ENCODE results near the gene FN1.
A peak's percentile ranks its signal among the peaks of the same experiment; 100 is the strongest.
"Not testable (repeated sequence)": the region's sequence is repeated elsewhere in the genome, so short reads cannot be mapped to it uniquely, and the experiment has no call there.

Gene FN1

DNA sequence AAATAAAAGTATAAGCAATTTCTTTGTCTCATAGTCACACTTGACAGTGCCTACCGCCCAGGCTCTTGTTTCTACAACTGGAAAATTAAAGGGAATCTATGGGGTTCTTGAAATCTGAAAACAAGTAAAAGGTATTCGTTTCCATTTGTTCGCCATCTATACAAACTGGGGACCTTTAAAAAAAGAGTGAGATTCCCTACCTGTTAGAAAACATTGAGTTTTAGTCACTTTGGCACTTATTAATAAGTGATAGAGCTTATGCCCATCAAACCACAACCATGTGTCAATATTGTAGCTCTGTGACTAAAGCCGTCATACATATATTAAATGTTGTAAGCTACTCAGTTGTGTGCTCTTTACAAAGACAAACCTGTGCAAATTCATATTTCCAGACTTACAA lies 13.2 kb downstream of the FN1 start:
- no peak for DNase-seq (ENCODE audit: low spot score)

DNA sequence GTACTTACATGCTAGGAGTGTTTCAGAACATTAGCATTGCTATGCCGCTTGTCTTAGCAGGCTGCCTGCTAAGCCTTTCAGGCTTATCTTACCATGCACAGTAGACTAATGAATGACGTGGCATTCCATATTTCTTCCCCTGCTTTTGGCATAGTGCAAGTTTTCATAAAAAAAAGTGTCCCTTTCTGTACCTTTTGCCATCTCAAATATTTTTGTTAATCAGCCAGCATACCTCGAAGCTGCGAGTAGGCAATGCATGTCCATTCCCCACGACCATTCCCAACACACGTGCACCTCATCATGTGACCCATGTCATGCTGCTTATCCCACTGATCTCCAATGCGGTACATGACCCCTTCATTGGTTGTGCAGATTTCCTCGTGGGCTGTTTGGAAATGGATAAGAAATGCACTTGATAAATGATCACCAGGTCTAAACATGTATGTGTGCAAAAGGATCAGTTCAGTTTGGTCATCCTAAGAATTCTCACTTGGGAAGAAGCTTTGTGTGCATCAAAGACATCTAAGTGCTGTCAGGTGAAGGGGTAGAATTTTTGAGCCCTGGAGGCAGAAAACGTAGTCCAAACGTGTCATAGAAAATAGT lies 13.9 kb downstream of the FN1 start:
- no peak for DNase-seq (ENCODE audit: low spot score)

DNA sequence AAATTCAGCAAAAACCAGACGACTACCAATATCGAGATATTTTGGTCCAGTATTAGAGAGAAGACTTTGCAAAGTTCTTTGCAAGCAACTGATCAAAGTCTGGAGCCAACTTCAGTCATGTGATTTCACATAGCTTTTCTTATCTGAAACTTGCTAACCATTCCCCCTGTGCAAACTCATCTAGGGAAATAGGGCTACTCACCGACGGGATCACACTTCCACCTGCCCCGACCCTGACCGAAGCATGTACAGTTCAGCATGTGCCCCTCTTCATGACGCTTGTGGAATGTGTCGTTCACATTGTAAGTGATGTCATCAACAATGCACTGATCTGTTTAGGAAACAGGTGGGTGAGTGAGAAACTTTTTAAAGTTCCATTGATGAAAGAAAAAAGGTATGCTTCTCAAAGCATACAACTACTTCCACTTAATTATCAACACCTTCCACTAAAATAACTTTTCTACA lies 15.4 kb downstream of the FN1 start:
- no peak for DNase-seq (ENCODE audit: low spot score)

DNA sequence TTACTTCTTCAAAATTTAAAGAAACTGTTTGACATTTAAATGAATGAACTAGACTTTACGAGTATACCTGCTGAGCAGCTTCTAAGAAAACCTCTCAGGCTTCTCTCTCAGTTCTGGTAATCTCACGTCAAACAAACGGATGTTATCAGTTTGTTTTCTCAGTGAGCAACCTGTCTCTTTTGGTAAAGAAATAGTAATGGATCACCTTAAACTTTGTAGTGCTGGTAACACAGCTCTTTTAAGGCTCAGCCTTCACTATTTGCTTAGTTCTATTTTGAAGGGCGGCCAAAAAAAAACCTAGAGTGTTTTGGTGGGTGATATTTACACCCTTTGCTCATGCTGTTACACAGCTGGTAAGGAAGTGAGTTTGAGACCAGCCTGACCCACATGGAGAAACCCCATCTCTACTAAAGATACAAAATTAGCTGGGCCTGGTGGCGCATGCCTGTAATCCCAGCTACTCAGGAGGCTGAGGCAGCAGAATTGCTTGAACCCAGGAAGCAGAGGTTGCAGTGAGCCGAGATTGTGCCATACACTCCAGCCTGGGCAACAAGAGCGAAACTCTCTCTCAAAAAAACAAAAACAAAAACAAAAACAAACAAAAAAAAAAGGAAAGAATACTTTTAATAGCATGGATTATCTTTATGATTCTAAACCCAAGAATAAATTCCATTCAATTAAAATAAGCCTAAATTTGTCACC lies 15.9 kb downstream of the FN1 start:
- DNase-seq (ENCODE audit: low spot score) = no peak

DNA sequence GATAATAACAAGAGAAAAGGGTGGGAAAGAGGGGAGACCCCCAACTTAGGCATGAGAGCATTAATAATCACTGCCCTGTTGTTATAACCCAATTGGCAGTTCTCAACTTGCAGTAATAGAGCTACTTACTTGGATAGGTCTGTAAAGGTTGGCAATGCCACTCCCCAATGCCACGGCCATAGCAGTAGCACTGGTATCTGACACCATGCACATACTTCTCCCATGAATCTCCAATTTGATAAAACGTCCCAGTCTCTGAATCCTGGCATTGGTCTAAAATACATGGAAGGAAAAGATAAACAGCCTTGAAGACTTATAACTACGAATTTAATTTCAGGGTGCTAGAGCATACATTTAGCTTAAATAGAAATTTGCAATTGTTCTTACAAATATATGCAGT lies 16.8 kb downstream of the FN1 start:
- DNase-seq (ENCODE audit: low spot score) = no peak

DNA sequence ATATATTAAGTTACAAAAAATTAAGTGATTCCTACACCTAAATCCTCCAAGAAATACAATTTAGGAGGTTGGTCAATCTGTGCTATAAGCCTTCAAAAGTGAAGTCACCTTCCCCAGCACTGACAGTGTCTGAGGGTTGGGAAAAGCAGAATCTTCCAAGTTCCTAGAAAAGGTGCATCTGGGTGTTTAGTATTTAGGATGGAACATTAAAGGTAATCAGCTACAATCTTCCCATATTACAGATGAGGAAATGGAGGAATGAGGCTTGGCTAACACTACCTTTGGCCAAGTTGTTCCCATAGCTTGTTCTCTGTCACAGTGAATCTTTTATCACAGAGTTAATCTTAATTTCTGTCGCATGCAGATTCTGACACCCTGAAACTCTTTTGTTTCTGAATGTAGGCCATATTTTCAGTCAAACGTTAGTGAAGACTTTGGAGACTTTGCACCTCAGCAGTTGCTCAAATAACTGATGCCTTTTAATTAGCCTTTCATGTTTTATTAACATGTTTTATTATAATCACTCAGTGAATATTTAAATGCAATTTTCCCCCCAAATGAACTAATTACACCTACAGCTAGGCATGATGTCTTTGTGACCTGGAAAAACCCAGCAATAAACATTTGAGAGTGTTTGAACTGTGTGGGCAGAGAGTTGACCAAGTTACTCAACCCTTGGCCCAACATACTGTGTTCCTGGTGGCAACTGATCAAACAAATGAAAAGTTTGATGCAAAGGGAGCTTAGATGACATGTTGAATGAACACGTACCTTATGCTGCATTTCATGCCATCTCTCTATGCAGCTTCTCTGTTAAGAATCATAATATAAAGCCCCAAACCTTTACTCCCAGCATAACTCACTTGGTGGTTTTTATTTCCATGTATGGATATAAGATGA lies 17.6 kb downstream of the FN1 start:
- DNase-seq (ENCODE audit: low spot score) = no peak

DNA sequence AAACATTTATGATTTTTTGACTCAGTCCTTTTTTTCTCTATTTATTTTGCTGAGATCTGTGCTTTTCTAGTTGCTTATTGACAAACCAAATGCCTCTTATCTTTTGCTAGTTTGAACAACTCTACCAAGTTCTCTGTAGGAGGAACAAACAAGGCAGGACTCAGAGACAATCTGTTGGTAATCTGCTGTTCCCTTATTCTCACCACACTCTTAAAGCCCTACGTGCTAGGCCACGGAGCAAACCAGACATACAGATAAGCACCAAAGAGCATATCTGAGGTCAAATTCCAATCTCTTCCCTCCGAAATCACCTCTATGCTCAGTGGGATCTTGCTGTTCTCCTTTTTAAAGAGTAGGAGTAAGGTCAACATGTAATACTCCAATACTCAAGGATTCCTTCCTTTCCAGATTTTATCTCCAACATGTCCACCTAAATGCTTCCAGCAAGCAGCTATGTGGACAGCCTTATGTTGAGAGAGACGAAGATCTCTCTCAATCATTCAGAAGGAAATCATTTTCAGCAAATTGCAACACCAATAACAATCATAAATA lies 18.4 kb downstream of the FN1 start:
- peak; percentile 36 for DNase-seq (ENCODE audit: low spot score)

DNA sequence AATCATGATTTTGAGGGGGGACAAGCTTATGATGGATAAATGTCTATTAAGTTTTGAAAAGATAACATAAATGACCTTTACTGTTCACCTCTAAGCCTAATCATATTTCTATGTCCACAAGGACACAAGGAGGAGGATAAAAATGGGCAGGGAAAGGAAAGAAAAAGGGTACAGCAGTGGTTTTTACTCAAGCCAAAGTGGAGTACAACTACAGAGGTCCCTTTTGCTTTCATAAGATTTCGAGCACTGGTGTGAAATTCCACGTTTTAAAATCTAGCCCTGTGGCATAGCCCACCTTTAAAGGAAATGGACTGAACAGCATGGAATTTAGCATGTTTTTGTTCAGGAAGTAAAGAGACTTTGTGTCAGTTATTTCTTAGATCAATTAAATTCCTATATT lies 19.2 kb downstream of the FN1 start:
- DNase-seq (ENCODE audit: low spot score) = no peak

DNA sequence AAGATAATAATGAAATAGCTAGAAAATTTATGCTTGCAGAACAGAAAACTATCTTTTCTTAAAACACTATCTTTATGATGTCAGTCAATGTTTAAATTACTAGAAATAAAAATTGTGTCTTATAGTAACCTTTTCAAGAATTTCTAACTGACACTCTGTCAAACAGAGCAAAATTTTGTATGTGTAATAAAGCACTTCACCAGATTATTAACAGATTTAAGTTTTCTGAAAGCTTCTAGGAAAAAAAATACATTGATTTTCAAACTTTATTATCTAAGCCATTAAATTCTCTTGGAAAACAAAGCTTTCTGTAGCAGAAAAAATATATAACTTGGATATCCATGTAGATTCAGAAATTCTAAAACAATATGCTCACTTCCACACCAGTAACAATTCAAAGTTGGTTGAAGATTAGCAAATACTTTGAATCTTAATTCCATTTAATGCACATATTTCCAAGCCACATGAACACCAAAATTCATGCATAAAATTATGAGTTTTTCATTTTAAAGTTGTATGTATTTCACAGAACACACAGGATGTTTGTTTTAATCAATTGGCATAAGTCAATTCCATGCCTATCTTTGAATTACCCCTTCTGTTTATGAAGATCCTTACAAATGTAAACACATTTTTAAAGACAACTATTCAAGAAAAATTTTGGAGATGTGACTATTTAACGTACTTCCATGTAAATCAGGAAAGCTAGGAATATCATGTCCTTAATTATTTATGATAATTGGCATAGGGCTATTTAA lies 19.9 kb downstream of the FN1 start:
- no peak for DNase-seq (ENCODE audit: low spot score)

DNA sequence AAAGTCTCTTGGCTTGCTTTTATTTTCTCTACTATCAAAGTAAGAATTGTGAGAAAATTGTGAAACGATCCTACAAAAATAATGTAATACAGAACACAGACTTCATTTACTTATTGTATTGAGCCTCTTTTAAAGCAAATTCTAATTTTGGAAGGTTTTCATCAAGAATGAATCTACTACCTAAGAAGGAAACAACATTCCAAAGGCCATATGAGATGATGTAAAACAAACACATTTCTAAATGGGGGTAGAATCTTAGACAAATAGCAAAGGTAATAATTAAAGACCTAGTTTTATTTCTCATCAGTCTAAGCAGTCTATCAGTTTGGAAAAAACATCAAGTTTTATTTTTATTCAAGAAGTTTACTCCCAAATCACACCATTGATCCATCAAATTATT lies 20.6 kb downstream of the FN1 start:
- DNase-seq (ENCODE audit: low spot score) = no peak

DNA sequence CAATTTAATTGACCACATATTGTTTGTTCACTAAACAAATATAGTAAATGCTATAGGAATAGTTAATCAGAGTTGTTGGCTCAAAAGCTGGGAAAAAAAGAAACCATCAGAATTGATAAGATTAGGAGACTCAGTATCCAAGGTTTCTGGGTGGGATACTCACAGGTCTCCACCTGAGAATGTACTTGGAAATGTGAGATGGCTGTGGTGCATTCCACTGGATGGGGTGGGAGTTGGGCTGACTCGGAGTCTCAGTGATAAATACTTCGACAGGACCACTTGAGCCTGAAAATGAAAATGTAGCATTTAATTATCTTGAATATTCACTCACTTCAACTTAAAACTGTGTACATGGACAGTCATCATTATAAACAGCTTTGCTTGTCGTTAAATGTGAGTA lies 21.2 kb downstream of the FN1 start:
- DNase-seq (ENCODE audit: low spot score) = no peak

DNA sequence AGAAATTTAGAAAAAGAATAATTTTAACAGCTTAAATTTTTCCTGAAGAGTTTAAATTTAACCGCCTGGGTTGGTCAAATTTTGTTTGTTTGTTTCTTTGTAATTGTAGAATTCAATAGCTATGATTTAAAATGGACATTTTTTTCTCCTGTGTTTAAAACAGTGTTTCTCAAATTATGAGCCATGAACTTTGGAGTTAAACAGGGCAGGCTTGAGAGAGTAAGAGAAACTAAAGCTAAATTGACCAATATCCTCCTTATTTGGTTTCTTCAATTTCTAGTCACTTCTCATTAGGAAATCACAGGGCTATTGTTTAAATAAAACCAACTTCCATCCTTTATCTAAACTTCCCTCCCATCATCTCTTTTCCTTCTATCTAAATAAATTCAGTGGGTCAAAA lies 21.9 kb downstream of the FN1 start:
- no peak for DNase-seq (ENCODE audit: low spot score)

DNA sequence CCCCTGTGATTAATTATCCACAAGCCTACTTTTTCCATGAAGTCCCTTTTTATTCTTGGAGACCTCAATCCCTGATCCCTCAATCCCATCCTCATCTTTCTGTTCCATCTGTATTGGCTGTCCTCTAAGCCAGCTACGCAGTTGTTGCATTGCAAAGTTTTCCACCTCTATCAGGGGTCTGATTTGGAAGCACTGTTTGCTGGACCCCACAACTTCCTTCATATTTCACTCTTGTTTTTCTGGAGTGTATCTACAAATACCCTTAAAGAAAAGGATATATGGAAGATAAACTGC lies 22.4 kb downstream of the FN1 start:
- DNase-seq (ENCODE audit: low spot score) = no peak

DNA sequence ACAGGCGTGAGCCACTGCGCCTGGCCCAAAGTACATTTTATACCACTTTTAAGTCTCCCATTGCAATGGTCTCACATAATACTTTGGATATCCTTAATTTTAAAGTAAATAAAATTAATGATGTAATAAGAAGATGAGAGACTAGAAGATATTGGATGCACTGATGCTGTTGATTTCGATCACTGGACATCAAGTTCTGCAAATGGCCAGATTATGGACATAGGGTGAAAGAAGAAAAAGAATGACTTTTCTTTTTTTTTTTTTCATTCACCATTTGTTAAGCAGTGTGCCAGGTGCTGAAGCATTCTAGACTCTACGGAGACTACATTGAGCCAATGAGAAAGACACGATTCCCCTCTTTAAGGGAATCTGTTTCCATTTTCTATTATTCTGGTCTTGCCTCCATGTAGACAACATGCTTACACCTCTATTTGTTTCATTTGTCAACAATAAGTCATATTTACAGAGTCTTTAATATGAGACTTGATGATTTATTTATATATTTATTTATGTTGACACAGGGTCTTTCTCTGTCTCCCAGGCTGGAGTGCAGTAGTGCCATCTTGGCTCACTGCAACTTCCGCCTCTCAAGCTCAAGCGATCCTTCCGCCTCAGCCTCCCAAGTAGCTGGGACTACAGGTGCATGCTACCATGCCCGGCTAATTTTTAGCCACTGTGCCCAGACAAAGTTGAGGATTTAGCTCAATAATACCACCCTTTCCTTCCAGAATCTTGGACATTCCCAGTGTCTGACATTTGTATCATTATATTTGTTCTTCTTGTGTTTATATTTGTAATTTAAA lies 23.7 kb downstream of the FN1 start:
- no peak for DNase-seq (ENCODE audit: low spot score)

DNA sequence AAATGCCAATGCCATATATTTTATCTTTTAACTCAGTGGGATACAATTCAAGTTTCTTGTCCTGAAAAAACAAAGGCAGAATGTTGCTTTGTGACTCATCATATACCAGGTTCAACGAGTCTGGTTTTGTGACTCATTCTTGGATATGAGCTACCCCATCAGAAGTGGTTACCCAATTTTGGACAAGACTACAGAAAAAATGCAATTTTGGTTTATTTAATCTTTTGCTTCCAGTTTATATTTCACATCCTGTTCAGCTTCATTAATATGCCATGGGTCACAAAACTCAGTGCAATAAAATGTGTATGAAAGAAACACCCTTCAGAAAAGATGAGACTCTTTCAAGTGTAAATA lies 25.0 kb downstream of the FN1 start:
- DNase-seq (ENCODE audit: low spot score) = no peak

DNA sequence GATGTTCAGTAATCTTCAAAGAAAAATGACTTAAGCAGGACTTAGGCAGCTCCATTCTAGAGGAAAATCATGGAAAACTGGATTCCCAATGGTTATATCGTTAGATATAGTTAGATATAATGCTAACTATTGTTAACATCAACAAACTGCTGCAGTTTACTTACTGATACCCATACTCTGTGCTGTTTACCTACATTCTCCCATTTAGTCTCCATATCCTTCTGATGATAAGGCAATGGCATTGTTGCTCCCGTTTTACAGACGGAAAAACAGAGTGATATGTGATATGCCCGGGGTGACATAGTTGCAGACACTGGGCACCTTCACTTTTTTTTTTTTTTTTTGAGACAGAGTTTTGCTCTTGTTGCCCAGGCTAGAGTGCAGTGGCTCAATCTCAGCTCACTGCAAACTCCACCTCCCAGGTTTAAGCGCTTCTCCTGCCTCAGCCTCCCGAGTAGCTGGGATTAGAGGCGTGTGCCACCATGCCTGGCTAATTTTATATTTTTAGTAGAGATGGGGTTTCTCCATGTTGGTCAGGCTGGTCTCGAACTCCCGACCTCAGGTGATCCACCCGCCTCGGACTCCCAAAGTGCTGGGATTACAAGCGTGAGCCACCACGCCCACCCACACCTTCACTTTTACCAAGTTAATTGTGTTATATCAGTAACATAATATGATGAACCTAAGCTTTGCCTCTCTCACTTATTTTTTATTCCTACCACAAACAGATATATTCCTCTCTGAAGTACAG lies 25.5 kb downstream of the FN1 start:
- DNase-seq (ENCODE audit: low spot score) = not testable (repeated sequence)

DNA sequence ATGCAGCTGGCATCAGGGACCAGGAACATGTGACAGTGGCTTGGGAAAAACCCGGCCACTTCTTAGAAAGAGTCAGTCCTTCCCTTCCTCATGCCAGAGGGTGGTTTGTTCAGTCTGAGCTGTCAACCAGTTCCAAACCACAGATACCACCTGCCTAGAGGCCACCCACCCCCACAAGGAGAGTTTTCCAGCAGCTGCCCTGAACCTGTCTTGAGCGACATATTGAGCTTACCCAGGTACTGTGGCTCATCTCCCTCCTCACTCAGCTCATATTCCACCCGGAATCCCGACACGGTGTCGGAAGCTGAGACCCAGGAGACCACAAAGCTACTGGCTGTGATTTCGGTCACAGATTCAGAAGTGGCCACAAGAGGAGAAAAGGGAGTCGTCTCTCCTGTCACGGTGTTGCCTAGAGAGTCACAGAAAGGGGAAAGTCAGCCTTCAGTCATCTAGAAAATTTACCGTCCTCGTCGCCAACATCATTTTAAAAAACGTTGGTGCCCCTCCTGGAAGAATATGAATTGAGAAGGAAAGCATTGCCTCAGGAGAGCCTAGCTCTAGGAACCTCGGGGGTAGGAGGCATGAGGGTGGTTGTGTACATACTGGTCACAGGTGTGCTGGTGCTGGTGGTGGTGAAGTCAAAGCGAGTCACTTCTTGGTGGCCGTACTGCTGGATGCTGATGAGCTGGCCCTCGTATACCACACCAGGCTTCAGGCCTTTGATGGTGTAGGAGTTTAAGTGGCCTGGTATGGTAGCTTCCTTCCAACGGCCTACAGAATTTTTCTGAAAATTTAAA lies 26.3 kb downstream of the FN1 start:
- DNase-seq (ENCODE audit: low spot score) = no peak

DNA sequence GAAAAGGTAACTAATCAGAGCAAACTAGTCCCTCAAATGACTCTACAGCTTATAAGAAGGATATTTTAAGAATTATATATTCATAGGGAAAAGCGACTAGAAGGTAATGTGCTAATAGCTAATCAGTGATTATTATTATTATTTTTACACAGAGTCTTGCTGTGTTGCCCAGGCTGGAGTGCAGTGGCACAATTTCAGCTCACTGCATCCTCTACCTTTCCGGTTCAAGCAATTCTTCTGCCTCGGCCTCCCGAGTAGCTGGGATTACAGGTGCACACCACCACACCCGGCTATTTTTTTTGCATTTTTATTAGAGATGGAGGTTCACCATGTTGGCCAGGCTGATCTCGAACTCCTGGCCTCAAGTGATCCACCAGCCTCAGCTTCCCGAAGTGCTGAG lies 27.4 kb downstream of the FN1 start:
- not testable (repeated sequence) for DNase-seq (ENCODE audit: low spot score)

DNA sequence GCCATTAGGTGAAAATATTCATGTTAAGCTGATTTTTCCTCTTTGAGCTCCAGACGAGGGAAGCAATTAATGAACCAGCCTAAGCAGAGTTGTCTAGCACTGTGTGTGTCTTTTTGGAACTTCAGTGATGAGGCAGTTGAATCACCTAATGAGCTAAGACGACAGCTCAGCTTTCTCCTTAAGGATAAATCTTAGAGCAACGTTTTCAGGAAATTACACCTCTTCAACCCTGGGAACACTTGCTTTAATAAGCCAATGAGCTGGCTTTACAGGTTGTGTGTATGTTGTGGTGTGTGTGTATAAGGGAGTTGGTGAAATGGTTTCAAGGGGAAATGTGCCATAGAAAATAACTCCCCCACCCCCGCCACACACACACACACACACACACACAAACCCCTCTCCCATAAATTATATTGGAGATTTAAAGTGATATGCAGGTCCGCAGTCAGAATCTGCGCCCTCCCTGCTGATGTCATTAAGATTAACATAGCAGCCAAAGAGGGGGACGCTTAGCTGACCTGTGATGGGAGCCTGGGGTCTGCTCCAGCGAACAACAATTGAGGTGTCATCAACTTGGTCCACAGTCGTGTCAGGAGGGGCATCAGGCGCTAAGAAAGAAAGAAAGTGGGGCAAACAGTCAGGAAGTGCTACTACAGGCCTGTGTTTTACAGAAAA lies 28.1 kb downstream of the FN1 start:
- DNase-seq (ENCODE audit: low spot score) = no peak

Data from HuH-7 (cell line).